Measurements from ENCODE around the gene RERE.

The RERE gene

GRCh38 chr1:8355439-8356255 lies 461.8 kb downstream of the RERE start:
- DNase-seq, result no peak

- DNase-seq, result no peak
These were observed 463.4 kb downstream of the RERE start for GRCh38 chr1:8354038-8354437.

- DNase-seq, result no peak
These were observed 464.3 kb downstream of the RERE start for GRCh38 chr1:8352886-8353785.

GRCh38 chr1:8352471-8352845 lies 465.0 kb downstream of the RERE start:
- DNase-seq, result no peak

GRCh38 chr1:8351693-8352470 lies 465.6 kb downstream of the RERE start:
- no peak for DNase-seq

GRCh38 chr1:8350914-8351684 lies 466.3 kb downstream of the RERE start:
- DNase-seq, result no peak

- DNase-seq, result no peak
These were observed 467.5 kb downstream of the RERE start for GRCh38 chr1:8349961-8350360.

GRCh38 chr1:8349473-8349865 lies 468.0 kb downstream of the RERE start:
- DNase-seq, result no peak

- peak; percentile 73 for DNase-seq
These were observed 468.5 kb downstream of the RERE start for GRCh38 chr1:8348777-8349472.

GRCh38 chr1:8348047-8348776 lies 469.2 kb downstream of the RERE start:
- no peak for DNase-seq

GRCh38 chr1:8347635-8348034 lies 469.8 kb downstream of the RERE start:
- no peak for DNase-seq

- no peak for DNase-seq
These were observed 471.6 kb downstream of the RERE start for GRCh38 chr1:8345621-8346415.

- no peak for DNase-seq
These were observed 472.4 kb downstream of the RERE start for GRCh38 chr1:8344893-8345507.

GRCh38 chr1:8343464-8344001 lies 473.9 kb downstream of the RERE start:
- no peak for DNase-seq

GRCh38 chr1:8343044-8343443 lies 474.4 kb downstream of the RERE start:
- DNase-seq, result no peak

GRCh38 chr1:8342325-8342724 lies 475.1 kb downstream of the RERE start:
- DNase-seq, result no peak

- no peak for DNase-seq
These were observed 477.0 kb downstream of the RERE start for GRCh38 chr1:8340448-8340847.

GRCh38 chr1:8339203-8339600 lies 478.2 kb downstream of the RERE start:
- no peak for DNase-seq

- no peak for DNase-seq
These were observed 478.8 kb downstream of the RERE start for GRCh38 chr1:8338526-8339202.

Data from activated naive CD4-positive, alpha-beta T cell treated with anti-CD3 and anti-CD28 coated beads, Interleukin-2, amount 50 U/mL, for 16 hours (primary cell).